ENCODE results near the gene EEF1AKMT1.

Gene EEF1AKMT1

GRCh38 chr13:20717581-20718542, 55.9 kb downstream of the EEF1AKMT1 start:
- no peak for DNase-seq

GRCh38 chr13:20716951-20717350, 56.8 kb downstream of the EEF1AKMT1 start:
- DNase-seq, result no peak

GRCh38 chr13:20715330-20715712, 58.4 kb downstream of the EEF1AKMT1 start:
- no peak for DNase-seq

DNA sequence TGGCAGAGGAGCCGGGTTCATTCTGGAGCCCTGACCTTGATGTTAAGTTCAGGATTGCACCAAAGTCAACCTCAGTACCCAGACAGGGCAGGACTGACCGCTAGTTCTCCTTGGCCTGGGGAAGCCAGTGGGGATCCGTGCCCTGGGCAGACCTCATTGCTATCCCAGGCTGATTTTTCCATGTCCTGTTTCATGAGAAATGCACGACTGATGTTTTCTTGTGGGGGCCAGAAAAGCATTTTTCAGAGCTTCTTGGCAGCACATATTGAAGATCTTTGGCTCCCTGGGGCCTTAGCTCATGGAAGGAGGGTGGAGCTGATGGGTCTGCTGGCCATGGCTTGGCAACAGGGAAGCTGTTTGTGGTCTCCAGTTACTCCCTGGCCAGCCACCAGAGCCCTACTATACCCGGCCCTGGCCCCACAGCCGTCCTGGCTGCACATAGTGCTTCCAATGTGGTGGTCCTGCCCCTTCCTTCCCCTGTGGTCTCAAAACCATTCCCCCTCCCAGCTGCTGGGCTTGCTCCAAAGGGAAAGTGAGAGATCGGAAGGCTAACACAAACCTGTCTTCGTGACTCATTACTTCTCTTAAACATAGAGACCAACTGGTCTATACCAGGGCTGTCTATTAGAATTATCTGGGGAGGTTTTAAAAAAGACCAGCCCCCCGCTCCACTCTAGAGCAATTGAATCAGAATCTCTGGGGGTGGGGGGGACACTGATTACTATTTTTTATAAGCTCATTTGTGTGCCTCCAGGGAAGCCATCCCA, 59.0 kb downstream of the EEF1AKMT1 start:
- DNase-seq, result peak; percentile 89

DNA sequence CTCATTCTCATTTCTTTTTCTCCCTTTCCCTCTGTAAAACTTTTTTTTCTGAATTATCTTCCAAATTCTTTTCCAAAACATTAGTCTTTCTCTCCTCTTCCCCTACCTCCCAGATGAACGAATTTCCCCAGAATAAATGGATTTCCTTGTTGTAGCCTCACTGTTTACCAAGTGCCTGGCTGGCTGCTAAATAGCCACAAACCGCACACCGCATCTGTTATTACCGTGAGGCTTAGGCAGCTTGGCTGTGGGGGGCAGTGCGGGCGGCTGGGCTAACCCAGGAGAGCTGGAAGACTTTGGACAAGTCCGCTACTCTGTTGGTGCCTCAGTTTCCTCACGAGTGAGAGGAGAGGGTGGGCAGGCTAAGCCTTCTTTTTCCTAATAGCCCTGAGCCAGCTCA, 59.6 kb downstream of the EEF1AKMT1 start:
- peak; percentile 13 for DNase-seq

- peak; percentile 80 for DNase-seq
Measured at GRCh38 chr13:20713751-20714150, 60.0 kb downstream of the EEF1AKMT1 start.

GRCh38 chr13:20713014-20713376, 60.8 kb downstream of the EEF1AKMT1 start:
- no peak for DNase-seq

DNA sequence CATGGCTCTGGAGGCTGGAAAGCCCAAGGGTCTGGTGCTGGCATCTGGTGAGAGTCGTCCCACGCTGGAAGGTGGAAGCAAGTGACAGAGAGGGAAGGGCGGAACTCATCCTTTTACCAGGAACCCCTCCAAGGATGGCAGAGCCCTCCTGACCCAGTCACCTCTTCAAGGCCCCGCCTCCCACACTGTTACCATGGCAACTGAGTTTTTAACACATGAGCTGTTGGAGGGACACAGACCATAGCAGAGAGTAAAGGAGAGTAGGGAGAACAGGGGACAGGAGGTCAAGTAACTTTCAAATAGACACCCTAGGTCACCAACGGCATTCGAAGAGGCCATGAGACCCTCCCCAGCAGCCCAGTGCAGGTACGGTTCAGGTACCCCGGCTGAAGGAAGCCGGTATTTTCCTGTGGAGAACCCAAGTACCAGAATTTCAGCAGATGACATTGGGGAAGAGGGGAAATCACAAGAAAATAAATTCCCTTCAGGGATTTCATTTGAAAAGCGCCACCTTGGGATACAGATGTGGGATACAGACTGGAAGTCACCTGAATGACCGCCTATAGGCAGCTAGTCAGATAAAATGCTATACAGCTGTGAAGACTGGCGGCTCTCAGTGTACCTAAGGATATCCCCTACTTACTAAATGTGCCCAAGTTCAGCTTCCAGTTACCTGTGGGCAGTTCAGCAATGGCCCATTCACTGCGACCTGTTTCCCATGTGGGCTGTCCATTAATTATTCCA, 62.3 kb downstream of the EEF1AKMT1 start:
- peak; percentile 14 for DNase-seq

DNA sequence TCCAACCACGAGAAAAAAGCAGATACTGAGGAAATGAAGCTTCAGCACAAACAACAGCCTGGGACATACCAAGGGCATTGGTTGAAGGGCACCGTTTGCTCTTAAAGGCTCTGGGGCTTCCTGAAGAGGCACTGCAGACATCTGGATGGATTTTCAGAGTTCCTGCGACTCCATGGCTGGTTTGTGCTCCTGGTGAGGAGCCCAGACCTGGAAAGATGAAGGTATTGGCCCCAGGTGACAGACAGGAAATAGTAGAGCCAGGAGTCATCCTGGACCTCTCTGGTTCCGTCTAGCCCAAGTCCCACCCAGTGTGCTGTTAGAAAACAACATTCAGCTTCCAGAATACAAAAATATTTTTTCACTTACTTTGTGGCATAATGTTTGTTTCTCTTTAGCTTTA, 64.0 kb downstream of the EEF1AKMT1 start:
- DNase-seq, result no peak

GRCh38 chr13:20709369-20709768, 64.4 kb downstream of the EEF1AKMT1 start:
- no peak for DNase-seq

GRCh38 chr13:20708216-20708615, 65.5 kb downstream of the EEF1AKMT1 start:
- no peak for DNase-seq

DNA sequence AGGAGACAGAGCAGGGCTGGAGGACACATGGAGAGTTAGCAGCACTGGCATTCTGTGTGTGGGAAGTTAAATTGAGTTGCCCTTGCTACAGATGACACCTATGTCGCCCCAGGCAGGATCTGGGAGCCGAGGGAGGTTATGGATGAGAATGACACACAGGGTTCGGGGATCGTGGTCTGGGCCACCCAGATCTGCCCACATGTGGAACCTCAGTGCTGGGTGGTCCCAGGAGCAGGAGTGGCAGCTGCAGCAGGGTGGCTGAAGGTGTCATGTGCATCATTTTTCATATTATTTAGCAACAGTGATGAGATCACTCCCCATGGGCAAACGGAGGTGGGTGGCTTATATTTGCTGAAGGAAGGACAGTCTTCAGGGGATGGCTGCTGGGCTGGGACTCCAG, 67.1 kb downstream of the EEF1AKMT1 start:
- no peak for DNase-seq

GRCh38 chr13:20704459-20705069, 69.2 kb downstream of the EEF1AKMT1 start:
- no peak for DNase-seq

- DNase-seq, result peak; percentile 76
Measured at GRCh38 chr13:20703780-20704458, 69.8 kb downstream of the EEF1AKMT1 start.

DNA sequence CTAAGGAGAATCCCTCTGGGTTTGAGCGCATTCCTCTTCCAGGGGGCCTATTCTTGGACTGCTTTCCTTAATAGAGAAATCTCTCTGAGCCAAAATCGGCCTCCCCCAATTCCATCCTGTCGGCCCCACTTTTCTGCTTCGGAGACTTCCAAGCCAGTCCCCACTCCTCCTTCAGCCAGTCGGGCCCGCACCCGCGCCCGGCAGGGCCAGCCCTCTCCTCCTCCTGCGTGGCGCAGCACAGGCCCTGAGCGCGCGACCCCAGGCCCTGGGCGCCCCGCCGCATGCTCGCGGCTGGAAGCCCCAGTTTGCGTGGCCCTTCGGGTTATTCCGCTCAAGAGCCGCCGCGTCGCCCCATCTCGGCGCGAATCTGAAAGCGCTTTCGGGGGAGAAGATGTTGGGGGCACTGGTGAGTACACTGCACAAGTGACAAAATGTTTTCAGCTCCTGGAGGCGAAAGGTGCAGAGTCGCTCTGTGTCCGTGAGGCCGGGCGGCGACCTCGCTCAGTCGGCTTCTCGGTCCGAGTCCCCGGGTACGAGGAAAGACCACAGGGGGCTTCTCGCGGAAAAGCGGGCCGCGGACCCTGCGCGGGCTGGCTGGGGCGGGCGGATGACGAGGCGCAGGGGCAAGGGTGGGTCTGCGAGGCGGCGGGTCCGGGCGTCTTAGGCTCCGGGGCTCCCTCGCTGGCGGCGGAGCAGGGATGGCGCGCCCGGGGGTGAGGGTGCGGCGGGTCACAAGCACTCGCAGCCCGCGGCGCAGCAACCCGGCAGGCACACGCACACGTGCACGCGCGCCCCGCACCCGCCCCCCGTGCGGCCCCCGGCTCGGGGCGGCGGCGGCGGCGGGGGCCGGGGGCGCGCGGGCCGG, 70.6 kb downstream of the EEF1AKMT1 start, which contains the start of gene IL17D:
Gene IL17D (plus strand): TSS at position 785 of the 865 bp plus-strand sequence. CDS start 303 bp downstream, outside the sequence.
- DNase-seq, result peak; percentile 11

DNA sequence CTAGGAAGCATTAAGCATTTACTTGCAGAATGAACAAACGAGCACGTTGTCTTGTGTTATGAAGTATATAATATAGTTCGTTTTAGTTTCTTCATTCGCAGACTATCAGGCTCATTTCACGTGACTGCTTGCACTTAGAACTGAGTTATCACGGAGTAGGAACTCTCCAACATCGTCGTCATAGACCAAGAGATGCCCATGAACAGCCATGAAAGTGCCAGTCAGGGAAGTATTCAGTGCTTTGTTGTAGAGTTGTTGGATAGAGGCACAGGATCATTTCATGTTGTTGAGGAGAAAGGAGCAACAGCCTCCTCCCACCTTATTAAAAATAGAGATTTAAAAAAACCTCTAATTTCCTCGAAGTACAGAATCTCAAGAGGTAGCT, 71.2 kb downstream of the EEF1AKMT1 start:
- no peak for DNase-seq

- DNase-seq, result no peak
Measured at GRCh38 chr13:20701461-20701860, 72.3 kb downstream of the EEF1AKMT1 start.

DNA sequence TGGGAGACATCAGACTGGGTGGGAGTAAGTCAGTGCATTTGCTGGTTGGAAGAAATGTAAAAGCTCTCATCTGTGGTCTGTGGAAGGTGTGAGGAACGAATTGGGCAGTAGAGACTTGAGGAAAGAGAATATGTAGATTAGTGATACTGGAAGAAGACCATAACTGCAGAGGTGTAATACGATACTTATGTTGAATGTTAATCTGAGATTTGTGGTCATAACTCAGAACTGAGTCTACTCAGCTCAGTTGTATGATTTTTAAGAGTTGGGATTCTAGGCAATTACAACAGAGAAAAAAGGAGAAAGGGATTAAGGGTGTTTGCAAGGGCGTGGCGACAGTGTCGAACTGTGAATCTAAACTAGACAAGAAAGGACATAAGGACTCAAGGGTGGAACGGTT, 73.5 kb downstream of the EEF1AKMT1 start:
- DNase-seq, result no peak

- DNase-seq, result no peak
Measured at GRCh38 chr13:20699715-20700114, 74.0 kb downstream of the EEF1AKMT1 start.

DNA sequence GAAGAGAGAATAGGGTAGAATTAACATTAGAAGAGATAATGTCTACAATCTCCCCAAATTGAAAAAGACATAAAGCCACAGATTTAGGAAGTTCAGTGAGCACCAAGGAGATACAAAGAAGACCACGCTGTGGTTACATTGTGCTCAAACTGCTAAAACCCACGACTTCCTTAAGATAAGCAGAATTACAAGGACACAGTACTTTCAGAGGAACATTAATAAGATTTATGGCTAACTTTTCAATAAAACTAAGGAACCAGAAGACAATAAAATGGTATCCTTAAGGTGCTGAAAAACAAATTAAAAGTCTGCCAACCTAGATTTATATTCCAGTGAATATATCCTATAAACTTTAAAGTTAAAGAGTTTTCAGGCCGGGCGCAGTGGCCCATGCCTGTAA, 77.7 kb downstream of the EEF1AKMT1 start:
- no peak for DNase-seq

GRCh38 chr13:20691616-20692015, 82.1 kb downstream of the EEF1AKMT1 start:
- no peak for DNase-seq

Measured in fibroblast of skin of scalp (primary cell).